ENCODE data around the gene OGN.
"Not testable (repeated sequence)": the region's sequence is repeated elsewhere in the genome, so short reads cannot be mapped to it uniquely, and the experiment has no call there.

Gene OGN, protein sequence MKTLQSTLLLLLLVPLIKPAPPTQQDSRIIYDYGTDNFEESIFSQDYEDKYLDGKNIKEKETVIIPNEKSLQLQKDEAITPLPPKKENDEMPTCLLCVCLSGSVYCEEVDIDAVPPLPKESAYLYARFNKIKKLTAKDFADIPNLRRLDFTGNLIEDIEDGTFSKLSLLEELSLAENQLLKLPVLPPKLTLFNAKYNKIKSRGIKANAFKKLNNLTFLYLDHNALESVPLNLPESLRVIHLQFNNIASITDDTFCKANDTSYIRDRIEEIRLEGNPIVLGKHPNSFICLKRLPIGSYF

DNA sequence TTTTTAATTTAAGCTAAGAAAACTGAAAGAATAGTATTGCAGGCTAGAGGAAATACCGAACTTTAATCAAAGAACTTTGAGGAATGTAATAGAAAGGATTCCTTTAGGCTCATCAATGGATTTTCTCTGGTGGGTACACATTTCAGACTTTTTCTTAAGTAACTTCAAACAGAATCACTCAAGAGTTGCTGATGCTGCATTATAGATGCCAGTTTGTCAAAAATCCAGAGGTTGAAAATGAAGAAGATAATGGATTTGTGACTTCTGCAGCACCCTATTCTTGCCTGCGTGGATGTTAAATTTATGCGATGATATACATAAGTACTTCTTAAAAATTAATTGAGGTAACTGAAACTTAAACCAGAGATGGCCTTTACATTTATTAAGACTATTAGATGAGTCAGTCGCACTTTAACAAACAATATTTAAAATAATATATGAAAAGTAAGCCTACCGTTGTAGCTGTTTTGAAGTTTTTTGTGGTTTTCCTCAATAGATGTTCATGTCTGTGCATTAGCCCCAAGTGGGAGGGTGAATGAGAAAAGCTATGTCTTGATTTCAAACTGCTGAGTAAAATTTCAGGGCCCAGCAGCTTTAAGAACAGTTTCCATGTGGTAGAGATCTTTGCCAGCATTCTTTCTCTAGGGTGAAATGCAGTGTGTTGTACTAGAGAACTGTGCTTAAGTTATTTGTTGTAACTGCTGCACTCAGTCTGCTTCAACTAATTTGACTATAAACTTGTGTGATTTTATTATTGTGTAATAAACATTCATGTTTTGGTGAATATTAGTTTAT lies at the start of gene OGN:
Gene OGN (minus strand): TSS at position 537 of the 795 bp plus-strand sequence. CDS start 1,171 bp downstream, outside the sequence.
- no peak for DNase-seq (ENCODE audit: low read depth, low spot score)

DNA sequence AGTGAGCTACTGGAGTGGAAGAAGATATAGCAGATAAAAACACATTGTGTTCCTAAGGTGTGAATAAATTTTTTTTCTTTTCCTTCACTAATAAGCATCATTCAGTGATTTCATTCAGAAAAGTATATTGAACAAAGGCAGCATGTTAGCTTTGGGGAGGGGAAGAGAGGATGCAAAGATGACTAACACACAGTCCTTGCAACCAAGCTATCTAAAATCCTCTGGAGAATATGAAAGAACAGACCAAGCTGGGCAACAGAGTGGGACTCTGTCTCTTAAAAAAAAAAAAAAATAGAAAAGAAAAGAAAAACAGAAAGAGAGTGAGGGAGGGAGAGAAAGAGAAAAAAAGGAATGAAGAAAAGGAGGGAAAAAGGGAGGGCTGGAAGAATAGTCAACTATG lies 42.2 kb upstream of the OGN start:
- no peak for DNase-seq (ENCODE audit: low read depth, low spot score)

- no peak for DNase-seq (ENCODE audit: low read depth, low spot score)
Observed at GRCh38 chr9:92444841-92445240, 40.5 kb upstream of the OGN start.

DNA sequence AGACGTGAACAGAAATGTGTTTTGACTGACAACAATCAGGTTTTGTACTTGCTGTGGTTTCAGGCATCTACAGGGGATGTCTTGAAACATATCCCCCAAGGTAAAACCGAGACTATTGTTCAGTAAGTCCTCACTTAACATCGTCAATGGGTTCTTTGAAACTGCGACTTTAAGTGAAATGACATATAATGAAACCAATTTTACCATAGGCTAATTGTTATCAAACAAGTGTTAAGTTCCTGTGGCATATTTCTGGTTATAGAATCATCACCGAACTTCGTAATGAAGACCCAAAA lies 36.3 kb upstream of the OGN start:
- no peak for DNase-seq (ENCODE audit: low read depth, low spot score)

DNA sequence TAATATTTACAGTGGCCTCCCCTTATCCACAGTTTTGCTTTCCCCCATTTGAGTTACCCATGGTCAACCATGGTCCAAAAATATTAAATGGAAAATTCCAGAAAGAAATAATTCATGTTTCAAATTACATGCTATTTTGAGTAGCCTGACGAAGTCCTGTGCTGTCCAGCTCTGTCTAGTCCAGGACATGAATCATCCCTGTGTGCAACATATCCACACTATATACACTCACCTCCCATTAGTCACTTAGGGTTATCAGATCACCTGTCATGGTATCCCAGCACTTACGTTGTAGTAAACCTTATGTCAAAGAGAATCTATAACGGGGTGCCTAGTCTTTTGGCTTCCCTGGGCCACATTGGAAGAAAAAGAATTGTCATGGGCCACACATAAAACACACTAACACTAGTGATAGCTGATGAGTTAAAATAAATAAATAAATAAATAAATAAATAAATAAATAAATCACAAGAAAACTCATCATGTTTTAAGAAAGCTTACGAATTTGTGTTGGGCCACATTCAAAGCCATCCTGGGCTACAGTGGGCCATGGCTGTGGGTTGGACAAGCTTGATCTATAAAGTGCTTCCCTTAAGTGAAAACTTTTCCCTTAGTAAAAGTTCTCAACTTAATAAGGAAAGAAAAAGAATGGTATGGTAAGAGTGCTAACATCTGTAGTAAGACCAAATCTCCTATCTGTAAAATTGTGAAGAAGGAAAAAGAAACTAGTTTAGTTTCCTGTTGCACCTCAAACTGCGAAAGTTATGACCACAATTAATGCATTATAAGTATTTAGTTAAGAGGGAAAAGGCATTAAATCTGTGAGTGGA lies 35.8 kb upstream of the OGN start:
- DNase-seq (ENCODE audit: low read depth, low spot score) = no peak

DNA sequence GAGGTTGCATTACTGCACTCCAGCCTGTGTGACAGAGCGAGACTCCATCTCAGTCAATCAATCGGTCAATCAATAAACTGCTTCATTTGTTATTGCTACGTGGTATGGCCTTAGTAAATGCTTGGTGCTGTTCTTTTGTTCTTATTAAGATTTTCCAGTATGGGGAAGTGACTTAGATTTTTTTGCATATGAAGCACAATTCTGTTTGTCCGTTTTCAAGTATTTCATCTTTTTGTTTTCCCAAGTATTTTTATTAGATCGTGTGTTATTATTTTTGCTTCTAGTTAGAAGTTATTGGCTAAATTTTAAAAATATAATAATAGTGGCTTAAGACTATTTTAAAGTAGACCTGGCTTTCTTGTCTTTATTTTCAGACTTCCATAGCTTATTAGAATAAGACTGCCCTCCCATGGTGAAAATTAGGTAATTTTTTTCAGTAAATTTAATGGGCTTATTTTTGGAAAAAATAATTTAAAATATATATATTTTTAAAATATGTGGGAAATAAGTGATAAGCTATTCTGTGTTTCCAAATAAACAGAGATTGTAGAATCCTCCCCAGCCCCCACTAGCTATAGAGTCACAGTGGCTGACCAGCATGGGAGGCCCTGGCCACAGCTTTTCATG lies 34.6 kb upstream of the OGN start:
- no peak for DNase-seq (ENCODE audit: low read depth, low spot score)

DNA sequence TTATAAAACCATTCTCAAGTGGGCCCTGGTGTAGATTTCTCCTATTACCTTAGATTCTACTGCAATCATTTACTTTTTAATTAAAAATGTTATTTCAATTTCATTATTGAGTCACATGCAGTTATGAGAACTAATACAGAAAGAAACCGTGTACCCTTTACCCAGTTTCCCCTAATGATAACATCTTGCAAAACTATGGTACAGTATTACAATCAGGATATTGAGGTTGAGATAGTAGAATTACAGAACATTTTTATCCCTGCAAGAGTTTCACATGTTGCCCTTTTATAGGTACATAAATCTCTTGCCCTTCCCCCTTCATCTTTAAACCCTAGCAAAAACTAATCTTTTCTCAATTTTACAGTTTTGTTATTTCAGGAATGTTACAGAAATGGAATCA lies 30.9 kb upstream of the OGN start:
- no peak for DNase-seq (ENCODE audit: low read depth, low spot score)

GRCh38 chr9:92432972-92433548 lies 28.7 kb upstream of the OGN start:
- DNase-seq (ENCODE audit: low read depth, low spot score) = no peak

DNA sequence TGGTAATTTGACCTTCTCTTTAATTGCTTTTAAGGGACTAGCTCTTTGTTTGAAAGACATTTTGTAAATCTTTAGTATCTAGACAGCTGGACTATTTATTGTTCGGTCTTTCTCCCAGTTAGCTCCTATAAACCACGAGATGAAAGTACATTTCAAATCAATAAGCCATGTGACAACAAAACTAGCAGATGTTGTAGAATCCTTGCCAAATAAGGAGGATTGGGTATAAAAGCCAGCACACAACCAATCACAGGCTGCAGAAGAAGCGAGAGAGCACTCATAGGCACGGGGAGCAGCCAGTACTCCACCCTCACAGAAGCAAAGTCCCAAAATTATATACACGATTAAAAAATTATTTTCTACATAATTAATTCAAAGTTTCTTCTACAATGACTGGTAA lies 28.0 kb upstream of the OGN start:
- no peak for DNase-seq (ENCODE audit: low read depth, low spot score)

DNA sequence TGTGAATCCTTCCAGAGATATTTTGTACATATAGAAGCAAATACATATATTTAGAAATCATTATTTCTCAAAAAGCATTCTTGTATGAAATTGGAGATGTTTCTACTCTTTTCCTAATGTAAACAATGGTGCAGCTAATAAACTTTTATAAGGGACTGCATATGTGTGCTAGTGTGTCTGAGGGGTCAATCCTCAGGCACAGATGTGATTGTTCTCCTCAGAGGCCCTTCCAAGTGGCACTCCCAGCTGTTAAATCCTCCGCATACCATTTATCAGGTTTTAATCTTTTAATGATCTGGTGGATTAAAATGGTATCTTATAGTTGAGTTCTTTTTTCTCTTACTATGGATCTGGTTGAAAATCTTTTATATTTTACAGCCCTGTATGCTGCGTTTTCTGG lies 25.5 kb upstream of the OGN start:
- DNase-seq (ENCODE audit: low read depth, low spot score) = no peak

DNA sequence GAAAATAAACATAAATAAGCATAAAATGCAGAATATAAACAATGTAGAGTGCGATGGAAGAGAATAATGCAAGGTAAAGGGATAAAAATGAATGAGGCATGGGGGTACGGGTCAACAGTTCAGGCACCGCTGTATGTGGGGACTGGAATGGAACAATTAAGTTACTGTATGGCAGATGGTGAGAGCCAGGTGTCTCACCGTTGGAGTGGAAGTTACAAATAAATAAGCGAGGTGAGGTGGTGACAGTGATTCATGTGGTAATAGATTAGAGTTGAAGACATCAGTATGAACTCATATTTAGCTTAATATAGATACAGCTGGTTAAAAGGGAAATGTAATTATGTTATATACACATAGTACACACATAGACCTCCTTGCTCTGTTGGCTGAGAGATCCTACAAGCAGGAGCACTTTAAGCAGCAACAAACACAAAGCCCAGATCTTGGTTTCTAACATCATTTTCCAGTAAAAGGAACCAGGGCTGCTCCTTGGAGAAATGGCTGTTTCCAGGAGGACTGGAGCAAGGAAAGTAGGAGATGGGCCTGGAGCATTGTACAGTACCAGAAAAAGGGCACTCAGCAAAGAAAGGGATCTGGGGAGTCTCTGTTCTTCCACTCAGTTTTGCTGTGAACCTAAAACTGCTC lies 22.2 kb upstream of the OGN start:
- DNase-seq (ENCODE audit: low read depth, low spot score) = no peak

DNA sequence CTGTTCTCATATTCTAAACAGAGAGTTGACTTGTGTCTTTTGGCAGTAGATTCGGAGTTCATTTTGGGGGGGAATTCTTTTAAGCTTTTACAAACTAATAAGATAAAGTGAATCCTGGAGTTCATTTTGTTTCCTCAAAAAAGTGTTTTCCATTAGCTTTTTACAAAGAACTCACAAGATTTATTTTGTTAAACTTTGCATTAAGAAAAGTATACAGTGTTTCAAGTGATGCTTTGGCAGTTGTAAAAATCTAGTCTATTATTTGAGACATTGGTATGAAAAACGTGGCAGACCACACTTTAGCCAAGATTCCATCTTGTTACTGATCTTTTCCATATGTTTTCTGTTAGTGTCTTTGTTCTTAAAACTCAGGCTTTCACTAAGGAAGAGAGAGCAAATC lies 21.1 kb upstream of the OGN start:
- no peak for DNase-seq (ENCODE audit: low read depth, low spot score)

- DNase-seq (ENCODE audit: low read depth, low spot score) = no peak
Observed at GRCh38 chr9:92424340-92424739, 20.0 kb upstream of the OGN start, which contains the start of gene OMD. OMD (minus strand) TSS chr9:92424471; CDS start chr9:92417558, 6,913 bp downstream.

GRCh38 chr9:92423612-92424011 lies 19.2 kb upstream of the OGN start:
- DNase-seq (ENCODE audit: low read depth, low spot score) = no peak

DNA sequence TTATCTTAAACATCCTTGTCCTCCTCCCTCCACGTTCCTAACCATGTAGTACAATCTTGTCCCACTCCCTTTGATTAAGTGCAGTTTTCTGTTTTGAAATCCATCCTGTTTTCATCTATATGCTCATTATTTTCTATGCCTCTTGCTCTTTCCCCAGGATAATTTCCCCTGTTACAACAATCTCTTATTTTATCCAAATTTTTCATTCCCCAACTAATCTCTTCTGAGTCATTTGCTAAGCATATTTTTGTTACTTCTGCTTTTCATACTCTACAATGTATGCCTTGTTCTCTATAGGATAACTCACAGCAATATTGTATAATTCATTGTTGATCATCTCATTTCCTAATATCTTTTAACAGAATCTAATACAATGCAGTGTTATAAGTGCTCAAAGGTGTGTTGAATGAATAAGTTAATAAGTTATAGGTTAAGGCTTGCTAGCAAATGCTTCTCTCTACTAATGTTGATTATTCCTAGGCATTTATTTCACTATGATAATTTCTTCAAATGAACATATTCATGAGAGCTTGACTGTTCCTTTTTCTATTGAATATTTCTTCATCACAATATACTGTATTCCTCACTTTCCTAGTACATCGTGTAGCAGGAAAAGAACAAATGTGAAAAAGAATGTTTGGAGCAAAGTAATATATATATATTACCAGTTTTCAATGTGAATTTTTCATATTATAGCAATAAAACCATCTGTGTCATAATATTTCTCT lies 18.4 kb upstream of the OGN start:
- DNase-seq (ENCODE audit: low read depth, low spot score) = no peak

DNA sequence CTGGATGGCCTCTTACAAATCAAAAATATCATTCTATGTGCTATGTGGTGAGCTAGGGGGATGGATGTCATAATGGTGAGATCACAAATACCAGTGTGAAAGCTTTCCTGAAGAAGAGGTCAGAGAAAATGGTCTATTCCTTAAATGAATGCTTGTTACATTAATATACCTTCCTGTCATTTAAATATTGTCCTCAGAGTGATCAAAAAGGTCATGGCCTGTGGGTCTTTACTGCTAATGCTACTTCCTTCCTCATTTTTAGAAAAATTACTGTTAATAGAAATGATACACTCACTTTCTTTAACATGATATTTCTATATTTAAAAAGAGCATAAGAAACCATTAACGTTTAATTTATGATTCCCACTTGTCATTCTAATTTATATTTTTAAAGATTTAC lies 10.2 kb upstream of the OGN start:
- DNase-seq (ENCODE audit: low read depth, low spot score) = no peak

- not testable (repeated sequence) for DNase-seq (ENCODE audit: low read depth, low spot score)
Observed at GRCh38 chr9:92411157-92411556, 6.8 kb upstream of the OGN start.

GRCh38 chr9:92408747-92409478 lies 4.5 kb upstream of the OGN start:
- DNase-seq (ENCODE audit: low read depth, low spot score) = no peak

- no peak for DNase-seq (ENCODE audit: low read depth, low spot score)
Observed at GRCh38 chr9:92407818-92408217, 3.4 kb upstream of the OGN start.

- DNase-seq (ENCODE audit: low read depth, low spot score) = no peak
Observed at GRCh38 chr9:92406477-92406876, 2.1 kb upstream of the OGN start.

Measured in iPS DF 19.7 (cell line).